Midbrain (tissue), 1 donor: ENCODE data around the gene OR6C76.

Source experiments
- DNase-seq: peaks from one replicate; lab custom pipeline; 2025; lab: John Stamatoyannopoulos, UW

OR6C76 gene

DNA sequence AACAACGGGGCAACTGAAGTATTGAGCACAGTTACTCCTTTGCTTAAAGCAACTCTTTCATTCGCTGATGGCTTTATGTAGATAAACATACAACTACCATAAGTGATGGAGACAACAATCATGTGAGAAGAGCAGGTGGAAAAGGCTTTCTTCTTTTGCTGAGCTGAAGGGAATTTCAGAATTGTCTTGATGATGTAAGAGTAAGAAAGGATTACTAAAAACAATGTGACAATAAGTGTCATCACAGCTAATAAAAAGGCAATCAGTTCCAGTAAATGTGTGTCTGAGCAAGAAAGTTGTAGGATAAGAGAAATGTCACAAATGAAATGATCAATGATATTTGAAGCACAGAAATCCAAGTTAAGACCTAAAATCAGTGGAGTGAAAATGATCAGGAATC, 43.2 kb downstream of the OR6C76 start:
- no peak for DNase-seq

GRCh38 chr12:55470088-55470829, 44.2 kb downstream of the OR6C76 start, which contains the start of gene OR6C70:
Gene OR6C70 (minus strand): TSS chr12:55470138. CDS start chr12:55470138, 0 bp downstream.
- no peak for DNase-seq

DNA sequence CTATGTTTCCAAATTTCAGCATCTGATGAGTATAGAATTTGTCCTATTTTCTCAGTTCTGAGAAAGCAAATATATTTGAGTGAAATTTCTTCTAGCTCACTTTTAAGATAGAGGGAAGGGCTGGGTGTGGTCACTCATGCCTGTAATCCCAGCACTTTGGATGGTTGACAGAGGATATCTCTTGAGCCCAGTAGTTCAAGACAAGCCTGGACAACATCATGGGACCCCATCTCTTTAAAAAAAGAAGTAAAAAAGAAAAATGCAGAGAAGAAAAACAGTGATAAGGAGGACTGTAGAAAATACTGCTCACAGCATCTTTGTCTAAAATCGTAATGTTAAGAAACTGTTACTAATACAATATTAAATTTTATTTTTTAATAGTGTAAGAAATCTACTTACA, 46.2 kb downstream of the OR6C76 start:
- no peak for DNase-seq
